Activated naive CD8-positive, alpha-beta T cell treated with anti-CD3 and anti-CD28 coated beads, Interleukin-2, amount 50 U/mL, for 16 hours (primary cell): ENCODE results near the gene SEMA3D.

Experiments
- DNase-seq: peaks from one replicate; pipeline ENCODE4 v3.0.0-alpha.2; 2020; ENCODE audit warnings: low read depth, low spot score

The SEMA3D gene

DNA sequence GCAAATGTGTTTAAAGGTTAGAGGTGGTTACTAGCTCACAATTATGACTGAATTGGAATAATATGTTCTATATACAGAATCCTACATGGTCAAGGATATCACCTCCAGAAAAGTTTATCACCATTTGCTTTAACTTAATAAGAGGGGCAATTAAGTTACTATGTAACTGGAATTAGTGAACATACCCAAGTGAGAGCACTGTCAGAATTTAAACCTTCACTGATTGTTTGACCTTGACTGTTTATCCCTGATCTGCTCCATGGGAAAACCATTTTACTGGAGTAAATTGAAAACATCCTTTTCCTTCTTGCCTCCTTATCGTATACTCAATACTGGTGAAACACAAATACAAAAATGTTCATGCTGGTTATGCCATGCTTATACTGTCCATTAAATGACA is 107.4 kb downstream of the SEMA3D start:
- DNase-seq: no peak

GRCh38 chr7:85078181-85078580 is 108.7 kb downstream of the SEMA3D start:
- DNase-seq: no peak

DNA sequence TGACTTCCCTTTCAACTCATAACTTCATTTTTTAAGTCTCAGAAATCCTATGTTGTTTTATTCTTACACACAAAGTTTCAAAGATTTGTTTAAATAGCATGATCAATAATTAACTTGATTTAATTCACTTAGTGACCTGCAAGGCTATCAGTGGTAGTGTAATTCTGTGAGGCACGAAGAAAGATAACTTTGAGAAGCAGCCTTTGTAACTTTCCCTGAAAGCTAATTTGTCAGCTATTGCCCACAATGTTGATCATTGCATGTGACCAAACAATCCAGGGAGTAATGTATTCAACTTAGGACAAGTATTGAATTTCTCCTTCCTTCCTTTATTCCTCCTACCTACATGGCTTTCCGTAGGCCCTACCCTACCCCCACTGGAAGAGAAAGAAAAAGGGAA is 111.0 kb downstream of the SEMA3D start:
- no peak for DNase-seq

- no peak for DNase-seq
Measured at GRCh38 chr7:85074992-85075391, 111.9 kb downstream of the SEMA3D start.

- no peak for DNase-seq
Measured at GRCh38 chr7:85074016-85074415, 112.8 kb downstream of the SEMA3D start.

DNA sequence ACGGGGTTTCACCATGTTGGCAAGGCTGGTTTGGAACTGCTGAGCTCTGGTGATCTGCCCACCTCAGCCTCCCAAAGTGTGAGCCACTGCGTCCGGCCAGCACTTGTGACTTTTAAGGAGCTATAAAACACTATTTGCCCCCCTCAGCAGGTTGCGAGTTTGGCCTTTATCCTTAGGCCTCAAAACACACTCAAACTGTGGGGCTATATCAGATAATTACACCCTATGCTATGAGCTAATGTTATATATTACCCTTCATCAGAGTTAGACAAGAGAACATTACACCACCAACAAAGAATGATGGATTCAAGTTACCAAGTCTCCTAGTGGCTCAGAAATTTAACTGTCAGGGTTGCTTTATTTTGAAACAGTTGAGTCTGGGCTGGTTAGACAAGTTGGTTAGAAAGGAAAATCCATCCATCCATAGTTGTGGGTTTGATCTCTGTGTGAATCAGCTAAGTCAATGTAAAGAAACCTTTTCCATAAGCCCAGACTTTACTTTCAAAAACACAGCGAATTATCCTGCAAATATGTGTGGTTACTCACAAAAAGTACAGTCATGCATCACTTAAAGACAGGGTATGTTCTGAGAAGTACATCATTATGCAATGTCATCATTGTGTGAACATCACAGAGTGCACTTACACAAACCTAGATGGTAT is 115.8 kb downstream of the SEMA3D start:
- no peak for DNase-seq

- DNase-seq: no peak
Measured at GRCh38 chr7:85068799-85069198, 118.1 kb downstream of the SEMA3D start.

- DNase-seq: no peak
Measured at GRCh38 chr7:85067371-85067770, 119.5 kb downstream of the SEMA3D start.

DNA sequence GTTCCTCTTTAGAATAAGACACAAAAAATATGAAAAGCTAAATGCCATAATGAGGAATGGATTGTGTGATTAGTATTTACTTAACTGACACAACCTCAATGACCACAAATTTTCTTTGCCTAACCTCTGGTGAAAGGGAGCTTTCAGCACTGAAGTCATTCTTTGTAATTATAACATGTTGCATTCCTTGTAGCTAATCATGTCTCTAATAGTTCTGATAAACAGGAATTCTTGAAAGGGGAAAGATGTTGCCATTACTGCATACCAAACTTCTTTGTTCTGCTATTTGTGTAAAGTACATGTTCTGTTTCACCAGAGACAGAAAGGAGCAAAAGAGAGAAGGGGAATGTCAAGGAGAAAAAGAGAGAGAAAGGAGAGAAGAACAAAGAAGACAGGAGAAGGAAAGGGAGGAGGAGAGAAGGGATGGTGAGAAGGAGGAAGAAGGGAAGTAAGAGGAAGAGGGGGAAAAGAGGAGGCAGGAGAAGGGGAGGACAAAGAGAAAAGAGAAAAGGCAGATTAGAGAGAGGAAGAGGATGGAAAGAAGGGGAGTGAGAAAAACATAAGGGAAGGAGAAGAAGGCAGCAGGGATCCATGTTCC is 120.9 kb downstream of the SEMA3D start:
- no peak for DNase-seq

DNA sequence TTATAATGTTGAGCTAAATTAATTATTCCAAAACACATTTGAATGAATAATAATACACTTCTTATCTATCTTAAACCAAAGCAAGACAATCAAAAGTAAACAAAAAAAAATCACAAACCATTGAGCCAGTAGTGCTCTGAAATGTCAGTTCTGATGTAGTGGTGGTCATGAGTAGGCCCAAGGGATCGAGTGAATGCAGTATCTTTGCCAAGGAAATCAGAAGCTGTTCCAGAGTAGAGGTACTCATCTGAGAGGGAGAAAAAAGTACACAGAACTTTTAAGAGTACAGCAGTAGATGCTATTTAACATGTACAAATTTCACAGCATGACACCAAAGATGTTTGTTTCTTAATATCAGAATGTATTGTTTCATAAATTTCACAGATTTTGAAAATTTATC is 121.5 kb downstream of the SEMA3D start:
- DNase-seq: no peak

- no peak for DNase-seq
Measured at GRCh38 chr7:85062651-85063050, 124.2 kb downstream of the SEMA3D start.

GRCh38 chr7:85061456-85061855 is 125.4 kb downstream of the SEMA3D start:
- no peak for DNase-seq

DNA sequence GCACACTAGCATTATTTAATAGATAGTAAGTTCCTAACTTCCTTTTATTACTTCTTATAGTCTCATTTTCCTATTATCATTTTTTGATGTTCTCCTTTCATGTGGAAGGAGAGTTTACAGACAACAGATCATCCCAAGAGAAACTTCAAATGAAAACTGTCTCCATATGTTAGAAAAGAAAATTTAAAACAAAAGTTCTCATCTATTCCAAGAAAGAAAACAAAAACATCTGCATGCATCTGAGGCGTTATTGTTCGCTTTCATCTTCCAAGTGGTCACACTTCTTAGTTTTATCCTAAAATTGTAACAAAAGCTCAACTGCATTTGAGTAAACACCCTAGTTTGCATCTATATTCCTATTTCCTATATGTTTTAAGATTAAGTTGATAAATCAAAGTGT is 126.2 kb downstream of the SEMA3D start:
- no peak for DNase-seq

DNA sequence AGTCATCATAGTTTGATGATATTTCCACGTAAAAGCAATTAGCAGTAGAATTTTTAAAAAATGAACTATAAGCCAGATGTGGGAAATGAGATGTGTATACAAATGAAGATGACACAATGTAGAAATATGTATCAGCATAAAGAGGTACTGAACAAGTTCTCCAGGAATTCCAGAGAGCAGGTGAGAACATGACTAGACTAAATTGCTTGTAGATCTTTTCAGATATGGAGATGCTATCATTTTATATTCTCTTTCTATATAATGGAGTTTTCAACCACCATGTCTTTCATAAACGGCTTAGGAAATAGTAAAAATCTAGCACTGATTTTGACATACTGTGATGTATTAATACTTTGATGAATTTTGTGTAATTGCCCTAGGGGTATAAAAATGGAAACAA is 130.9 kb downstream of the SEMA3D start:
- no peak for DNase-seq

- DNase-seq: no peak
Measured at GRCh38 chr7:85055196-85055595, 131.7 kb downstream of the SEMA3D start.

- no peak for DNase-seq
Measured at GRCh38 chr7:85054306-85054705, 132.6 kb downstream of the SEMA3D start.

- DNase-seq: no peak
Measured at GRCh38 chr7:85052894-85053293, 134.0 kb downstream of the SEMA3D start.

DNA sequence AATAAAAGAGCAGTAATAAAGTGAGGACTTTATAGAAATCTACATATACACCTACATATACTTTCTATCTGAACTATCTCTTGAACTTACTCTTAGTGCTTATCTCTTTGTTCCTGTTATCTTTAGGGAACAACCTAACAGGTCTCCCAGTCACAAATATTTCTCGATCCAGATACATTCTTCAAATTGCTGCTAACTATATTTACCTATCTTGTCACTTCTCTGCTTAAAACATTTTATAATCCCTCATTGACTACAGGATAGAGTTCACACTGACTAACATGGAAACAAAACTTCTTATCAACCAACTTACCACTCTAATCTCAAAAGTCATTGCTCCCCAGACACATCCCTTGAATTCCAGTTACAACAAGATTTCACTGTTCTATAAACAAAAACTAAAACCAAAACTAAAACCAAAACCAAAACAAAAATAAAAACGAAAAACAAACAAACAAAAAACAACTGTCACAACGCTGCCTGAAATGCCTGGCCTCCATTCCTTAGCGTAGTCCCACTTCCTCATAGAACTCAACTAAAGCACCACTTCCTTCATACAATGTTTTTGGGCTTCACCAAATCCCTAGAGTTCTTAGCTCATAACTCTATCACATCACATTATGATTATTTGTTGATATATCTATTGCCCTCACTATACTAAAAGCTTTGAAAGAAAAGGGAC is 134.7 kb downstream of the SEMA3D start:
- no peak for DNase-seq

GRCh38 chr7:85046534-85046933 is 140.3 kb downstream of the SEMA3D start:
- no peak for DNase-seq

- no peak for DNase-seq
Measured at GRCh38 chr7:85041605-85042216, 145.1 kb downstream of the SEMA3D start.

GRCh38 chr7:85039196-85039923 is 147.5 kb downstream of the SEMA3D start:
- no peak for DNase-seq

- DNase-seq: no peak
Measured at GRCh38 chr7:85038466-85038865, 148.4 kb downstream of the SEMA3D start.
